Stimulated activated CD4-positive, alpha-beta T cell treated with anti-CD3 and anti-CD28 coated beads, TNF-alpha, amount 100 ng/mL, for 4 hours (primary cell): ENCODE data around the gene CLEC3A.
"Not testable (repeated sequence)": the region's sequence is repeated elsewhere in the genome, so short reads cannot be mapped to it uniquely, and the experiment has no call there.

Source experiments
- DNase-seq, 3 experiments: peaks; one replicate each; pipeline ENCODE4 v3.0.0-alpha.2; 2020; ENCODE audit warnings: low read depth in 3 of 3

CLEC3A gene

DNA sequence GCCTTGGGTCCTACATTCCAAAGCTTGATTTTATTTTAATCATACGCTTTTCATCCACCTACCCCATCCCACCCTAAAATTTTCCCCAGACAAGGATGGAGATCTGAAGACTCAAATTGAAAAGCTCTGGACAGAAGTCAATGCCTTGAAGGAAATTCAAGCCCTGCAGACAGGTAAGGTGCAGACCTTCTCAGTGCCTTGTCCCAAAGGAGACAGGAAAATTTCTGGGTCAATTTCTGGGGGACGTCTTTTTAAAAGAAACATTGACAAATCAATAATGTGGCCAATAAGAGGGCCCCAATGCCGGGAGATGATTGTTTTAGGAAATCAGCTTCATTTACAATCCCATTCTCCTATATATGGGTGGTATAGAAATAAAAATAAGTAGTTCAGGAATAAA, 5.7 kb downstream of the CLEC3A start:
- DNase-seq = no peak

- no peak for DNase-seq
Observed at GRCh38 chr16:78034530-78034929, 12.2 kb downstream of the CLEC3A start.

GRCh38 chr16:78035012-78035411, 12.7 kb downstream of the CLEC3A start:
- no peak for DNase-seq

DNA sequence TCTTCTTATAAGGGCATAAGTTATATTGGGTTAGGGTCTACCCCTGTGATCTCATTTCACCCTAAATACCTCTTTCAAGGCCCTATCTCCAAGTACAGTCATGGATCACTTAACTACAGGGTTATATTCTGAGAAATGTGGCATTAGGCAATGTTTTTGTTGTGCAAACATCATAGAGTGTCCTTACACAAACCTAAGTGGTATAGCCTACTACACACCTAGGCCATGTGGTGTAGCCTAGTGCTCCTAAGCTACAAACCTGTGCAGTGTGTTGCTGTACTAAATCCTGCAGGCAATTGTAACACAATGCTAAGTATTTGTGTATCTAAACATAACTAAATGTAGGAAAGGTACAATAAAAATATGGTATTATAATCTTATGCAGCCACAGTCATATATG, 18.0 kb downstream of the CLEC3A start:
- no peak for DNase-seq

- no peak for DNase-seq
Observed at GRCh38 chr16:78045865-78046581, 23.7 kb downstream of the CLEC3A start.

- no peak for DNase-seq
Observed at GRCh38 chr16:78048319-78048718, 26.0 kb downstream of the CLEC3A start.

DNA sequence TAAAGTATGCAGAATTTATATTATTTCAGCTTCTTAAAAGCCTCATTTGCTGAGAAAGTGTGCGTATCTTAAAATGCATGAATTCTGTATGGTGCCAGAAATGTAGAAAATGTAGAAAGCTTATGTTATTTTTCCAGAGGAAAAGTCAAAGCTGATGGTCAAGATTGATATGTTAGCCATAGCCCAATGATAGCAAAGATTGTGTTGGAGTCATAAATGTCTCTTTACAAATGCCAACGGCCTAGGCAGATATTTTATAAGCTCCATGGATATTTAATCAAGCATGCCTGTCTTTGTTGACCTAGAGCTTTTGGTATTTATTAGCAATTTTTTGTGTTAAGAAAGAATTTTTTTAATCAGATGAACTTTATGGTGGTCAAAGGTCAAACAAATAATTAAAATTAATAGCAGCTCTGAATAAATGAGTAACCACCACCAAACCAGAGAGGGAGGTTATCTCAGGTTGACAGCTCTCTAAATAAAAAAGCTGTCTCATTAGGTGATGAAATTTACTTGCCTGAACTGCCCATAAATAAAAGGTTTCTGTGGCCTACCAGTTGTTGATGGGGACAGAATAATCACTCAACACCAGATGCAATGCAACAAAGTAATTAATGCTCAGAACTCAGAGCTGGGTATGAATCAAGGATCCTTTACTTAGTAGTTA, 28.5 kb downstream of the CLEC3A start:
- DNase-seq = no peak

DNA sequence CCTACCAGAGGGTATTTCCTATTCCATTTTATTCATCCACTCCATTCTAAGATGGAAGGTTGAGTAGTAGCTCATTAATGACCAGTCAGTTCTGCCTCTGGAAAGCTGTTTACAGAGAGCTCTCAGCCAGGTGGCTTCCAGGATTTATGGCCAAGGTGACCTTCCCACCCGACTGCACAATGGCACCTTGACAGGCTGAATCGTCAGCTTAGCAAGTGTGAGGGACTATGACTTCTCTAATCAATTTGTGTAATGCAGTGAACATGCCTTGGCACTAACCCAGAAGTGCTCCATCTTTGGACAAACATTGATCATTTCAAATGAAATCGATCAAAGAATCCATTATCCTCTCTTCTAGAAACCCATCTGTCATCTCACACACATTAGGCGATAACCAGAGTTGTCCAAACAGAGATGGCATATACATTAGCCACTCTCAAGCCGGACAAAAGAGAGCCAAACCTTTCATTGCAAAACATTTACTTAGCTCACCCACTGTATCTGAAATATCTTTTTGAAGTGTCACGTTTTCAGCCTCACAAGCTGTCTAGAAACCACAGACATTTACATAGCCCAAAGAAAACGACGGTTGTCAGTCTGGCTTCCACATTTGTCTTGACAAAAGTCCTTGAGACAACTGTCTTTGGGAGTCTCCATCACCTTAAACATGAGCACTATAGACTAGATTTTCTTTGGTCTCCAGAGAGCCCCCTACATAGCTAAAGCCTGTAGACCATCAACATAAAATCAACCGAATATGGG, 35.6 kb downstream of the CLEC3A start:
- DNase-seq = no peak

- DNase-seq = not testable (repeated sequence)
Observed at GRCh38 chr16:78059806-78060205, 37.5 kb downstream of the CLEC3A start.

DNA sequence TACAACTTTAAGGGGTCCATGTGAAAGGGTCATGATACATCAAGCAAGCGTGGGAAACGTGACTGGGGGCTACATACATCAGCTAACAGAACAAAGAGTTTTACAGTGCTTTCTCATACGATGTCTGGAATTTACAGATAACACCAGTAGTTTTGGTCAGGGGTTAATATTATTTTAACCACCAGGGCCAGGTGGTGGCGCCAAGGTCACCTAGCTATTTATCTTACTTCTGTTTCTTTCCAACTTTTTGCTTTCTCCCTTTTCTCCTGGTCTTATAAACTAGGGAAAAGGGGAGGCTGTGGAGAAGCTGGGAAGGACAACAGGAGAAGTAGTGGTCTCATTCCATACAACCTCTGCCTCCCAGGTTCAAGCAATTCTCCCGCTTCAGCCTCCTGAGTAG, 37.9 kb downstream of the CLEC3A start:
- no peak for DNase-seq

DNA sequence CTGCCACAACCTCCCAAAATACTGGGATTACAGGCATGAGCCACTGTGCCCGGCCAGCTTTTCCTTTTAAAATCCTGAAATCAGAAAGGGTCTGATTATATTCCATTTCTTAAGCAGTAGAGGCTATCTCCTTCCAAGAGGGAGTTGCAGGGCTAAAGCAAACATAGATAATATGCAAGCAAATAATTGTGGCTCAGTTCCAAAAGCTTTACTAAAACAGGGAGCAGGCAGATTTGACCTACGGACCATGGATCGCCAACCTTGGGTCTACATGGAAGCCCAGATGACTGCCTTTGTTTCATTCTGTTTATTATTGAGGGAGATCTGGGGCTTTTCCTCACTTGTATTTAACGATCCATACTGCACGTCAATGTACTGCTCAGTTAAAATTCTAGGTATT, 38.5 kb downstream of the CLEC3A start:
- DNase-seq = no peak

DNA sequence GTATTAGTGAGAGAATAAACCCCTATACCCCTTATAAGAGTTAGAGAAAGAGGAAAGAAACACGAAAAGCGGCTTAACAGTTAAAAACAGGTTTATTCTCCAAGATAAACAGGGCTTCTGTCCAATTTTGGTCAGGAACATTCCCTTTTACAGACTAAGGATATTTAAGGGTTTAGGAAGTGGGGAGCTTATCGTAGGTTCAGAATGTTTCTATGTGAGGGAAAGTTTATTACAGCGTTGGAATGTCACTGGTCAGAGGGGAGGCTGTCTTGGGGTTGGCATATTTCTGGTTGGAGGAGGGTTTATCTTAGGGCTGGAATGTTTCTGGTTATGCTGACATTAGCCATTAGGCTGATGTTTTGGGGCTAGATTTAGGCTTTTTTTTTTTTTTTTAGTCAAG, 43.0 kb downstream of the CLEC3A start:
- DNase-seq = no peak

GRCh38 chr16:78069913-78070312, 47.6 kb downstream of the CLEC3A start:
- no peak for DNase-seq

GRCh38 chr16:78072275-78072674, 49.9 kb downstream of the CLEC3A start:
- no peak for DNase-seq

DNA sequence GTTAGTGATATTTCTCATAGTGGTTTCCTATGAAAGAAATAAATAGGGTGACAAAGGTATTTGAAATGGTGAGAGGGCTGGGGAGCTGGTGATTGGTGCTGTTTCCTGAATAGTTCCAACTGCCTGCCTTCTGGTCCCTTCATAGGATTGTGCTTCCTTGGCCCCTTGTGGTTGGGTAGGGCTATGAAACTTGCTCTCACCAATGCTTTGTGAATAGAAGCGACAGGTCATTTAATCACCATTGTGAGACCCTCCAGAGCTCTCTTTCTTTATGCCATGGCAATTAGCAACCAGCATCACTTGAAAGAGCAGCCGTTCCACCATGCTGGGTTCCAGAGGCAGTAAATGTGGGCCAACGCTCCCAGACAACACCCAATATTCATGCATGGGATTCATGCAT, 53.5 kb downstream of the CLEC3A start:
- DNase-seq = no peak

GRCh38 chr16:78081341-78081740, 59.0 kb downstream of the CLEC3A start:
- DNase-seq = no peak
